SK-N-SH (cell line): ENCODE data around the gene EDN2. TPM values are rescaled to one million over a fixed set of nuclear protein-coding genes. Genes with fewer than 3 reads are reported as not detected.

Experiments
- CTCF ChIA-PET: fragments of 300-600, 350-600 bp; formaldehyde crosslinking; extraction: SDS; loops from one replicate; lab custom pipeline; 2021; lab: Yijun Ruan, JAX
- POLR2A ChIA-PET: fragments of 350-600 bp; sonication (Branson Sonifier 250); formaldehyde crosslinking; extraction: SDS; loops from one replicate; lab custom pipeline; 2020; ENCODE audit warnings: antibody characterized with exemption, inconsistent platforms; lab: Yijun Ruan, JAX
- DNase-seq: peaks from one replicate; pipeline ENCODE4 v3.0.0; 2012
- H2AFZ ChIP-seq: fragments of 200-600 bp; sonication (generic); 2 replicates; pipeline ENCODE4 v1.8.1; 2016; ENCODE audit warnings: antibody characterized with exemption, mild to moderate bottlenecking, low read depth
- H3F3A ChIP-seq: fragments of 200-600 bp; sonication (generic); replicated peaks from 2 replicates; pipeline ENCODE3; 2016; ENCODE audit warnings: antibody characterized with exemption, mild to moderate bottlenecking; ENCODE audit not compliant: insufficient read depth
- H3K27ac ChIP-seq, 2 experiments: fragments of 200-500 bp in 1 of 2; fragments of 200-600 bp in 1 of 2; sonication (Bioruptor generic) in 1 of 2; sonication (generic), shearing (Covaris generic) in 1 of 2; 2 replicates each; pipeline versions ENCODE4 v1.5.1 to v1.6.1; 2014 to 2016; ENCODE audit warnings: low read depth in 2 of 2, inconsistent platforms in 1 of 2, low read length in 1 of 2, mild to moderate bottlenecking in 1 of 2, mixed read lengths in 1 of 2
- H3K27me3 ChIP-seq: fragments of 200-600 bp; sonication (generic), shearing (Covaris generic); 2 replicates; pipeline ENCODE4 v1.6.1; 2016; ENCODE audit warnings: mixed run types; ENCODE audit not compliant: insufficient read depth
- H3K36me3 ChIP-seq, 2 experiments: fragments of 200-500 bp in 1 of 2; fragments of 200-600 bp in 1 of 2; sonication (Bioruptor generic) in 1 of 2; sonication (generic) in 1 of 2; replicated peaks in 1 of 2; 2 replicates each; pipeline versions ENCODE3 to v1.5.1; 2014 to 2016; ENCODE audit warnings: low read length in 1 of 2, mild to moderate bottlenecking in 1 of 2; ENCODE audit not compliant: insufficient read depth in 2 of 2, control insufficient read depth in 1 of 2
- H3K4me1 ChIP-seq, 2 experiments: fragments of 200-500 bp in 1 of 2; fragments of 200-600 bp in 1 of 2; sonication (Bioruptor generic) in 1 of 2; sonication (generic), shearing (Covaris generic) in 1 of 2; 2 replicates each; pipeline versions ENCODE4 v1.5.1 to v1.6.1; 2014 to 2016; ENCODE audit warnings: low read depth in 1 of 2, low read length in 1 of 2, mixed run types in 1 of 2; ENCODE audit not compliant: insufficient read depth in 2 of 2, control insufficient read depth in 1 of 2
- H3K4me2 ChIP-seq: fragments of 200-600 bp; sonication (generic), shearing (Covaris generic); 2 replicates; pipeline ENCODE4 v1.6.1; 2017; ENCODE audit warnings: mixed run types
- H3K4me3 ChIP-seq, 2 experiments: fragments of 200-500 bp in 1 of 2; fragments of 200-600 bp in 1 of 2; sonication (Bioruptor generic) in 1 of 2; sonication (generic), shearing (Covaris generic) in 1 of 2; 2 replicates each; pipeline versions ENCODE4 v1.5.1 to v1.8.1; 2014 to 2016; ENCODE audit warnings: low read depth in 2 of 2, inconsistent platforms in 1 of 2, low read length in 1 of 2, mild to moderate bottlenecking in 1 of 2, mixed read lengths in 1 of 2, moderate library complexity in 1 of 2
- H3K79me2 ChIP-seq: fragments of 200-600 bp; sonication (generic); 2 replicates; pipeline ENCODE4 v1.8.1; 2017; ENCODE audit warnings: mild to moderate bottlenecking; ENCODE audit not compliant: insufficient read depth
- H3K9ac ChIP-seq: fragments of 200-600 bp; sonication (generic); 2 replicates; pipeline ENCODE4 v1.6.1; 2017; ENCODE audit warnings: mixed run types
- H3K9me2 ChIP-seq: fragments of 200-600 bp; sonication (generic); 2 replicates; pipeline ENCODE4 v1.6.1; 2017; ENCODE audit warnings: mixed run types
- H3K9me3 ChIP-seq: fragments of 200-600 bp; sonication (generic); 2 replicates; pipeline ENCODE4 v1.6.1; 2017; ENCODE audit warnings: mixed run types, mild to moderate bottlenecking, moderate library complexity
- H4K20me1 ChIP-seq: fragments of 200-600 bp; sonication (generic); 2 replicates; pipeline ENCODE4 v1.6.1; 2017; ENCODE audit warnings: mild to moderate bottlenecking, mixed run types; ENCODE audit not compliant: insufficient read depth
- EZH2phosphoT487 ChIP-seq: fragments of 200-600 bp; sonication (generic); IDR thresholded peaks from 2 replicates; pipeline ENCODE4 v1.6.1; 2017; ENCODE audit warnings: low read depth, mixed run types, mild to moderate bottlenecking, antibody characterized with exemption, moderate library complexity, borderline replicate concordance
- FOXJ3 ChIP-seq: sonication (generic); formaldehyde crosslinking; IDR thresholded peaks from 2 replicates; pipeline ENCODE4 v1.5.1; 2020; ENCODE audit warnings: mild to moderate bottlenecking, missing genetic modification reagents
- GATA2 ChIP-seq: sonication (generic); formaldehyde crosslinking; IDR thresholded peaks from 2 replicates; pipeline ENCODE4 v1.5.0; 2020; ENCODE audit warnings: mild to moderate bottlenecking, missing genetic modification reagents
- IRF3 ChIP-seq: fragments of 150-350 bp; IDR thresholded peaks from 2 replicates; pipeline ENCODE4 v1.6.1; 2016; ENCODE audit warnings: mild to moderate bottlenecking, low read depth, low read length
- JUND ChIP-seq: IDR thresholded peaks from 2 replicates; pipeline ENCODE4 v1.4.0; 2012
- MXI1 ChIP-seq: IDR thresholded peaks from 2 replicates; pipeline ENCODE4 v1.6.1; 2012; ENCODE audit warnings: mild to moderate bottlenecking, low read depth, low read length, improper control_type of control experiment
- NFIC ChIP-seq: IDR thresholded peaks from 2 replicates; pipeline ENCODE4 v1.4.0; 2012; ENCODE audit warnings: borderline replicate concordance
- POLR2AphosphoS5 ChIP-seq: IDR thresholded peaks from 2 replicates; pipeline ENCODE4 v1.6.1; 2012; ENCODE audit warnings: low read depth, low read length
- RAD21 ChIP-seq: IDR thresholded peaks from 2 replicates; pipeline ENCODE4 v1.6.1; 2012; ENCODE audit warnings: mild to moderate bottlenecking, low read length
- RFX5 ChIP-seq: IDR thresholded peaks from 2 replicates; pipeline ENCODE4 v1.6.1; 2012; ENCODE audit warnings: mild to moderate bottlenecking, improper control_type of control experiment, low read length
- SIN3A ChIP-seq: IDR thresholded peaks from 2 replicates; pipeline ENCODE4 v1.6.1; 2012; ENCODE audit warnings: low read depth, mild to moderate bottlenecking, low read length, moderate library complexity, borderline replicate concordance
- SMC3 ChIP-seq: IDR thresholded peaks from 2 replicates; pipeline ENCODE4 v1.6.1; 2012; ENCODE audit warnings: low read depth, low read length, improper control_type of control experiment
- TAF1 ChIP-seq: IDR thresholded peaks from 2 replicates; pipeline ENCODE4 v1.6.1; 2012; ENCODE audit warnings: low read depth, mild to moderate bottlenecking, low read length, moderate library complexity, borderline replicate concordance
- TCF12 ChIP-seq: IDR thresholded peaks from 2 replicates; pipeline ENCODE4 v1.4.0; 2012
- TEAD4 ChIP-seq: IDR thresholded peaks from 2 replicates; pipeline ENCODE4 v1.4.0; 2012; ENCODE audit warnings: mild to moderate bottlenecking, borderline replicate concordance; ENCODE audit not compliant: insufficient read depth
- ZBTB33 ChIP-seq: IDR thresholded peaks from 2 replicates; pipeline ENCODE4 v1.4.0; 2012; ENCODE audit warnings: low read depth, borderline replicate concordance
- WGBS: methylation state at CpG from one replicate; pipeline ENCODE4 v1.1.6; 2017; ENCODE audit warnings: low lambda C conversion rate; 5-methylcytosine and 5-hydroxymethylcytosine counted together
- polyA plus RNA-seq, 3 experiments: library from polyadenylated mRNA; depleted of rRNA; stranded (reverse); fragments of >200 nt; gene quantifications; 2 replicates each; pipeline ENCODE4 v1.2.3, GENCODE V29; 2012

Gene EDN2
- polyA plus RNA-seq, 1 of the 3 experiments (the other 2 are of a cell fraction), result 0.97 TPM

GRCh38 chr1:41467673-41468072, 16.8 kb downstream of the EDN2 start:
- H3K27me3 ChIP-seq, result no peaks in the 10 kb centered on the region
- no peak for TF ChIP-seq RFX5
- TF ChIP-seq MXI1, result no peak
- no peak for TF ChIP-seq GATA2 (CRISPR knock-in tag)
- no peak for TF ChIP-seq JUND
- TF ChIP-seq TEAD4, result no peak
- TF ChIP-seq TCF12, result no peak
- no peak for TF ChIP-seq IRF3
- TF ChIP-seq SMC3, result no peak
- TF ChIP-seq NFIC, result no peak
- no peak for TF ChIP-seq ZBTB33
- no peak for TF ChIP-seq POLR2AphosphoS5
- TF ChIP-seq EZH2phosphoT487, result no peak
- TF ChIP-seq TAF1, result no peak
- TF ChIP-seq SIN3A, result no peak
- no peak for TF ChIP-seq RAD21
- TF ChIP-seq, all 33 proteins: peak for 0
- DNase-seq, result no peak
- Histone ChIP-seq H2AFZ (no peak overlapping the region), H3K27ac (no peak overlapping the region), H3K9me2 (no peaks in the 10 kb centered on the region), H3K36me3 (peaks cover 0 to 14% of the 10 kb centered on the region in 2 experiments), H3K79me2 (no peaks in the 10 kb centered on the region), H3K4me2 (no peak overlapping the region), H4K20me1 (no peaks in the 10 kb centered on the region), H3K4me1 (peaks cover 0 to 26% of the 10 kb centered on the region in 2 experiments; a peak in 1 of 4 replicates), H3K9me3 (no peaks in the 10 kb centered on the region), H3K4me3 (no peak overlapping the region), H3K9ac (no peak overlapping the region), H3F3A (peaks cover 6% of the 10 kb centered on the region)
- POLR2A ChIA-PET, result no interaction called here
- CTCF ChIA-PET, result interaction anchor here (1.2 kb wide), 1 partner anchor 48 kb away, joined by 5 read pairs; no protein-coding TSS in a partner anchor
- 73% methylated on average over 3 of the region's 4 CpGs for WGBS

GRCh38 chr1:41466146-41466545, 18.3 kb downstream of the EDN2 start:
- Histone ChIP-seq H3F3A (no peaks in the 10 kb centered on the region), H2AFZ (no peak overlapping the region), H3K9ac (no peak overlapping the region), H4K20me1 (no peaks in the 10 kb centered on the region), H3K4me3 (no peak overlapping the region), H3K27me3 (no peaks in the 10 kb centered on the region), H3K9me2 (no peaks in the 10 kb centered on the region), H3K36me3 (peaks cover 0 to 23% of the 10 kb centered on the region in 2 experiments), H3K79me2 (peaks cover 3% of the 10 kb centered on the region; the same call in 1 of the 2 replicates), H3K4me2 (no peak overlapping the region), H3K9me3 (no peaks in the 10 kb centered on the region), H3K4me1 (peaks cover 0 to 26% of the 10 kb centered on the region in 2 experiments; a peak in 1 of 4 replicates), H3K27ac (no peak overlapping the region)
- DNase-seq, result no peak
- CTCF ChIA-PET, result interaction anchor here (1.2 to 1.8 kb wide), 3 partner anchors 9 to 50 kb away, joined by 5 to 9 read pairs (median 8); no protein-coding TSS in a partner anchor
- 80% methylated on average over 1 of the region's 5 CpGs for whole genome bisulfite sequencing
- POLR2A ChIA-PET, result no interaction called here
- TF ChIP-seq FOXJ3 (CRISPR knock-in tag) (no peak), IRF3 (no peak), TEAD4 (no peak)
